Measurements from ENCODE around the gene JPH4.
A peak's percentile ranks its signal among the peaks of the same experiment; 100 is the strongest.

Gene JPH4

DNA sequence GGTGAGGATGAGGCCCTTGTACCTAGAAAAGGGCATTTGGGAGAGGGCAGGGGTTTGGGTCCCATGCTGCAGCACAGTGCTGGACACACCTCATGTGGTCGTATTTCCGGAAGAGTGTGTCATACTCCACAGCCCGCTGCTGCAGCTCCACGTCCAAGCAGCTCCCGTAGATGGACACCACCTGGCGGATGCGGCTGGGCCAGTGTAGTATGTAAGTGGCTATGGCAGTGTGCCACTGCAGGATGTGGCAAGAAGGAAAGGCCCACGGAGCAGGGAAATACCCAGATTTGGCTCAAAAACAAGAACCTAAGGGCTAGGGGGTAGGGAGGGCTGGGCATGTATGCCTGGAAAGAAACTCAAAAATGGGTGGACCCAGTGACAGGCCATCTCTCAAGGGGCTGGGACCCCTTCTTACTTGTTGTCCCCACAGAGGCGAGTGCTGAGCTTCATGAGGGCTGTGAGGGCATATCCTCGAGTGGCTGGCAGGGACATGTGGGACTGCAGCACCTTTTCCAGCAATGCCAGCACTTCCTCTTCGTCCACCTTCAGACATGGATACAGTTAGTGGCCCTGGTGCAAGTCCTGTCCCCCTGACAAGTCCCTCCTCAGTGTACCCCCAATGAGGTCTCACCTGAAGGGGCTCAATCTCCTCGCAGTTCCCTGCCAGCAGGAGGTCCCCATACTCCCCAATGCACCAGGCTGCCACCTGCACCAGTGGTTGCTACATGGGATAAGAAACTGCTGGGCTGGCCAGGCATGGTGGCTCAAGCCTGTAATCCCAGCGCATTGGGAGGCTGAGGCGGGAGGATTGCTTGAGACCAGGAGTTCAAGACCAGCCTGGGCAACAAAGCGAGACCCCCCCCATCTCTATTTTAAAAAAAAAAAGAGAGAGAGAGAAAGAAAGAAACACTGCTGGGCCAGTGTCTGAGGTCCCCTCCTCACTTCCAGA, 16.4 kb downstream of the JPH4 start:
- DNase-seq, result no peak

DNA sequence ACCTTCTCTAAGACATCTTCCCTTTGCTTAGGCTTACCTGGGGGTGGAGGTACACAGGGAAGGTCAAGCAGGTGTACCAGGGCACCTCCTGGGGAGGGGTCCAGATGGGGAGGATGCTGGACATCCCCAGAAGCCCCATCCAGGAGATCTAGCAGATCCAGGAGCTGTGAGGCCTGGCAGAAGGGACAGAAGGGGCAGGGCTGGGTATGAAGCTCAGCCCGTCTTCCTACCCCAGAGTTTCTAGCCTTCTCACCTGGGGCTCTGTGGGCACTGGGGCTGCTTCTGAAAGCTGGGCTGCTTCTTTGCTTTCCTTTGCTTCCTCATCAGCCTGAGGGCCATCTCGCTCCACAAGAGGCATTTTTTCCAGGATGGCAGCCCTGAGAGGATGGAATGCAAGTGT, 17.3 kb downstream of the JPH4 start:
- no peak for DNase-seq

DNA sequence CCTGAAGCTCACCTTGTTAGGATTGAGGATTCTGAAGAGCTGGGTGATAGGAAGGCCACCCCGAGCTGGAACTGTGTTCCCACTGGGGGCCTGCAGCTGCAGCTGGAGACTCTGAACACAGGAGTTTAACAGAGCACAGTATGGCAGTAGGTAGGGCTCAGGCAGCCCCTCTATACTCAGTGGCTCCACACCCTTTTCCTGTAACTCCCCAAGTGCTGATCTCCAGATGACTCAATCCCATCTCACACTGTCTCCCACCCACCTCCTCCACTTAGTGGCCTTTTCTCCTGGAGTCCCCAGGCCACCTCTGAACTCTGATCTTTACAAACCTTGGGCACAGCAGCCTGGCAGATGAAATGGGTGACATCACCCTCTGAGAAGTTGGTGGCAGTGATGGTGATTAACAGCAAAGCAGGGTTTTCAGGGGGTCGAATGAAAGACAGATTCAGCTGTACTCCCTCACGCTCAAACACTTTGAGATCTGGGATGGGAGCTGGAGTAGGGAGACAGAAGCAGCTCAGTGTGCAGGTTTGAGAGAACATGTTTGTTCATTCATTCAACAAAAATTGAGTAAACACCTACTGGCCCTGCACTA, 18.6 kb downstream of the JPH4 start:
- no peak for DNase-seq

DNA sequence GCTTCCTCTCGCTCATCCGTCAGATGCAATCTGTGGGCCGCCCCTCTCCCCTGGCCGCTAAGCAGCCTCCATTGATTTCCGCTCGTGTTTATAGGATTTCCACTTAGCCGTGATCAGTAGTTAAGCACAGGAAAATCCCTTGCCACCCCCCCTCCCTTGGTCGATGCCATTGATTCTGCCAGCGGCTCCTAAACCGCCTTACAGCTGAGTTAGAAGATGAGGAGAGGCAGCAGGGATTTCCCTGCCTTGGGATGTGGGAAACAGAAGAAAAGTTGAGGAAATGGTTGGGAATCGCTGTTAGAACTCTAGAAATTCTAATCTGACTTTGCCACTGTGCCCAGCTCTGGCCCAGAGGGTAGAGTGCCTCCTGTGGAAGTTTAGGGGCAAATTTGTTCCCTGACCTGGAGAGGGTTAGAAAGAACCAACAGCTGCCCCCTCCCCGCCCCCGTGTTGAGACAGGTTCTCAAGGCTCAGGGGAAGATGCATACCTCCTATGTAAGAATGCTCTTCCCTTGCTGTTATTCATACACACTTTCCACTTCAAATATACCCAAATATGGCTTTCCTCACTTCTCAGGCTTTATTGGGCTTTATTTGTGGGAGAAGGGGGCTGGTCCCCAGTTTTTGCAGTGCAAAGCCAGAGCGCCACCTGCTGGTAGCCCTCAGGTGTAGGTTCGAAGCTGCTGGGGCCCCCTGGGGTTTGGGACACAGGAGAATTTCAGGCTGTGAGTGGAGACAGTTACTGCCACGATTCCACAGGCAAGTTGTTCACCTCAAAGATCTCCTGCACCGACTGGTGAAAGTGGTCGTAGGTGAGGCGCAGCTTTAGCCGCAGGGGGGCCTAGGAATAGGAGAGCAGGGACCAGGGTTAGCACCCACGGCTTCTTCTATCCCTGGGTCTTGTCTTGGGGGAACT, 19.3 kb downstream of the JPH4 start:
- DNase-seq, result no peak

DNA sequence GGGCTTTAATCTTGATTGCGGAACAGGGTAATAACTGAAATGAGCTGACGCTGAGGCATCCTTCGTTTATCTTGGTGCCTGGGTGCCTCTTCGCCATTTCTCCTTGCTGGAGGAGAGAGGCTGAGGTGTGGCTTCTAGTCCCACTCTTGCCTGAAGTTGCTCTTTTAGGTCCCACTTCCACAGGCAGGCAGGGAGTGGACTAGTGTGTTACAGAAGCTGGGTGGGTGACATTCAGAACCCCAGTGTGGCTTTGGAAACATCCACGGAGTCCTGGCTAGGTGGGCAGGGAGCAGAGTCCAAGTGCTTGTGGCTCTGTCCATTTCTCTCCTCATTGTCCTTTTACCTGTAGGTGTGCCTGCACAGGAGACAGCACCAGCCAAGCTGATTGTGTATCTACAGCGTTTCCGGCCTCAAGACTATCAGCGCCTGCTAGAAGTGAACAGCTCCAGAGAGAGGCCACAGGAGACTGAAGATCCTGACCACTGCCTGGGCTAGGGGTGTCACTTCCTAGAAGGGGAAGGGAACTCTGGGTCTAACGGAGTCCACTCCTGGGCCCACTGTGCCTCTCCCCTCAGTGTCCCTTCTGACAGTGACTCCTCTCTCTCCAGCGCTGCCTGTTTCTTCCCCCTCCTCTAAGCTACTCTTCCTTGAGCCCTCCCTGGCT, 20.1 kb downstream of the JPH4 start:
- no peak for DNase-seq

DNA sequence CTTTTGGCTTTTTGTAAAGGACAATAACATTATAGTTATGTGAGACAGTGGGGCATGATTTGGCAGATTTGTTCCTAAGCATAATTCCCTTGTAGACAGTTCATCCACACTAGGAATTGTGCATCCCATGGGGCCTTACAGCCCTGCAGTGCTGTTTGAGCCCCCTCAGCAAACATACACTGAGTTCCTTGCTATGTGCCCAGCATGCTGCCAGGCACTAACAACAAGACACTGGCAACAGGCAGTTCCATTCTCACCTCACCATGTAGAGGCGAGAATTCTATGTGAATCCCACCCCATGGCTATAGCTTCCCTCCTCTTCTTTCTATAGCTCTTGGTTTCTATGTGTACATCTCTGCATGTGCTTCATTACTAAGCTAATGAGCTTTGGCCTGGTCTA, 20.6 kb downstream of the JPH4 start:
- no peak for DNase-seq

DNA sequence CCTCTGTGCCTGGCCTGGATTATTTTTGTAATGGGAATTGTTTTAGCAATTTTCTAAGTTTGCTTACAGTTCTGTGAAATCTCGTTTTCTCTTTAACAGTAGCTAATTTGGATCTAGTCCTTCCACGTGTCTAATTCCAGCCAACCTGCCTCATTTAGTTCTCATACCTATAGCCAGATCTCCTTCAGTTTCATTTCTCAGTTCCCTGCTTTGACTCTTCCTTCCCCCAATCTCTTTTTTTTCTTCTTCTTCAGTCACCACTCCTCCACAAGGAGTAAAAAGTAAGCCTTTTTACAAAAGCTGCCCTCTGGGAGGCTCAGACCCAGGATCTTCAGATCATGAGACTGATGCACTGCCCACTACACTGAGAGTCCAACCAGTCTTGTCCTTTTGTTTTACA, 21.1 kb downstream of the JPH4 start:
- no peak for DNase-seq

DNA sequence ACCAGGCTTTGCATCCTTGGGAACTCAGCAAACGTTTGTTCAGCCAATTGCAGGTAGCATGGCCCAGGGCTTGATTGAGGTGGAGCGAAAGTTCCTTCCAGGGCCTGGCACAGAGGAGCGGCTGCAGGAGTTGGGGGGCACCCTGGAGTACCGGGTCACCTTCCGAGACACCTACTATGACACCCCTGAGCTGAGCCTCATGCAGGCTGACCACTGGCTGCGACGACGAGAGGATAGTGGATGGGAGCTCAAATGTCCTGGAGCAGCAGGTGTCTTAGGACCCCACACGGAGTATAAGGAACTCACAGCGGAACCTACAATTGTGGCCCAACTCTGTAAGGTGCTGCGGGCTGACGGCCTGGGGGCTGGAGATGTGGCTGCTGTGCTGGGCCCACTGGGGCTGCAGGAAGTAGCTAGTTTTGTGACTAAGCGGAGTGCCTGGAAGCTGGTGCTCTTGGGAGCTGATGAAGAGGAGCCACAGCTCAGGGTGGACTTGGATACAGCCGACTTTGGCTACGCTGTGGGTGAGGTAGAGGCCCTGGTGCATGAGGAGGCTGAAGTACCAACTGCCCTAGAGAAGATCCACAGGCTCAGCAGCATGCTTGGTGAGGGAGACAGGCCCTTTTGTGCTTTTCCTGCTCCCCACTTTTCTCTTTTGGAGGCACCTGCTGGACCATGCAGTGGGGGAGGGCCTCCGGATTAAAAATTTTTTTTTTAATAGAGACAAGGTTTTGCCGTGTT, 21.7 kb downstream of the JPH4 start:
- DNase-seq, result no peak

DNA sequence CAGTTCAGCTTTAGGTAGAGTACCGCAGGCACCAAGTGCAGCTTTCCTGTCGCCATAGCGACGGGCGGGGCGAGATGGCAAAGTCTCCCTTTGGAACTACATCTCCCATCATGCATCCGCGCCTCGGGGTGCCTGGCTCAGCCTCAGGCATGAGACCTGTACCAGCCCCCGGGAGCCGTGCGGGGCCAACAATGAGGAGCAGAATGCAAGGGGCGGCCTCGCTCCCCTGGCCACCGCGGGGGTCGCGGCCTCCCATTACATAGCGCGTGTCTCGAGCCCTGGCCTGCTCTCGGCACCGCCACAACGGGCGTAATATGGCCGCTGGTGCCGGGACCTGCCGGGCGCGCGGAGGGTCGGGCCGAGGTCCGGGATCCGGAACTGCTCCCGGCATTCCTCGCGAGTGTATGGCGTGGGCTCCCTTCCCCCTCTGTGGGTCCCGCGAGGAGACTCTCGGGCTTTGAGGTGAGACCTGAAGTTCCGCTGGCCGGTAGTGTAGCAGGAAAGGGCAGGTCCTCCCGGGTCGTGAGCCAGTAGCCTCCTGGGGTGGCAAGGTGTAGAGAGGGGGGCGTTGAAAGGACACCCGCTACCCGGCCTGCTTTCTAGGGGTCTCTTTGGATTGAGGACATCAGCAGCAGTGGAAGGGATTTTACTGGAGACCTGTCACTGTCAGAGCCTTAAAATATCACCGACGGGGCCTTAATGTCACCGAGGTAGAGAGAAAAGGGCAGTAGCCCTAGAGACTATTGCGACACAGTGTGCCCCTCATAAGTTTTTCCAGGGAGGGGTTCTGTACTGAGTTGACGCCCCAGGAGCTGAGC, 22.5 kb downstream of the JPH4 start, which contains the start of gene THTPA:
THTPA (plus strand) TSS at position 390 of the 818 bp plus-strand sequence. CDS start 487 bp downstream, outside the sequence.
- peak; percentile 92 for DNase-seq

DNA sequence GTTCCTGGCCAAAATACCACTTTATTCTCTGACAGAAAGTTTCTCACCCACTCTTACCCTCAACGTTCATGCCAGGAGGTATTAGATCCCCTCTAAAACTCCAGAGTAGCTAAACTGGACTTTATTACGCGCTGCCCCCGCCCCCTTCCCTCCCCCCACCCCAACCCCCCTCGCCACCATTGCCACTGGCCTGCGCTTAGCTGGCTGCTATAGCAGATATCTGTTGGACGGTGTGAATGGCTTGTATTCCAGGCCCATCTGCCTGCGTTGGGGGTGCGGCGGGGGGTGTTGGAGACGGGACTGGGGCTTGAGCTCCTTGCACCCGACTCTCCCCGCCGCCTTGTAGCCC, 23.1 kb downstream of the JPH4 start:
- DNase-seq, result no peak

DNA sequence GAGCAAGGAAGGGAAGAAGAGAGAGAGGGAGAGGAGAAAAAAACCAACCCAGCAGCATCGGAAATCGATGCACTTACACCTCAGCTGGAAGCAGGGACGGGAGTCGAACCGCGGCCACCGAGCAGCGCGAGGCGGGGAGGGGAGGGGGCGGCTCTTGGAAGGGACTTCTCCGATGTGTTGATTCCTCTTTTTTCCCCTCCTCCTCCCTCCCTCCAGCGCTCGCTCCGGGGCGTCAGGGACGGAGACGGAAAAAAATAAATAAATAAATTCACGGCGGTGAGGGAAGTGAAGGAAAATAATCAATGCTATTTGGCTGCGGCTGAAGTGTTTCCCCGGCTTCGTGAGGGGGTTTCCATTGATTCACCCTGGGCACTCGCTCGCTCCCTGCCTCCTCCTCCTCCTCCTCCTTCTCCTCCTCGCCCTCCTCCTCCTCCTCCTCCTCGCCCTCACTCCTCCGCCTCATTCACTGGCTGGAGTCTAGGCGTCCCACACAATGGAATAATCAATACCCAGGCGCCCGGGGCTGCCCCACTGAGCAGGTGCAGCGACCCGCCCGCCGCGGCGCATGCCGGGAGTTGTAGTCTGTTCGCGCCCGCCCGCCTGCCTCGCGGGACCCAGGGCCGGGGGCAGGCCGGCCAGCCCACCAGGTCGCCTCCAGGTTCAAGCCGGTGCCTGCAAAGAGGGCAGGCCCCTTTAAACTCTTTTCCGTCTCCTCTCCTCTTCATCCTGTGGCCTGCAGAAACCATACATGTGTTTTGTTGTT, 27.1 kb downstream of the JPH4 start, which contains the start of gene ZFHX2:
ZFHX2 (minus strand) TSS at position 500 of the 763 bp plus-strand sequence. CDS start 16,440 bp downstream, outside the sequence.
- DNase-seq, result peak; percentile 79

DNA sequence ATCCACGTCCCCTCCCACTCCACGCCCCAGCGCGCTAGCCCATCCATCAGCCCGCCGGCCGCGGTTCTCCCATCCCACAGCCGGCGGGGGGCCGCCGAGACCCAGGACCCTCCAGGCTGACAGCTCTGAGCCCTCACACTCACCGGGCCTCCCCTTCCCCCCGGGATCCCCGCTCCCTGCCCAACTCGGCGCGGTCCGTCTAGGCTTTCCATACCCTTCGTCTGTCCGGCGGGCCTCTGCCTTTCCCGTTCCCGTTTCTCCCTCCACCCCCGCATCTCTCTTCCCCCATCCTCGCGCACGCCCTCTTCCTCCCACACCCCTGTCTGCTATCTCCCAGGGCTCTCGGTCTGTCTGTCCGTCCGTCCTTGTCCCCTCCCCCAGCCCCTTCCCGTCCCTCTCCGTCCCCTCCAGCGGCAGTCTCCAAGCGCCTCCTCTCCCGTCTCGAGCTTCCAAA, 27.8 kb downstream of the JPH4 start:
- no peak for DNase-seq

DNA sequence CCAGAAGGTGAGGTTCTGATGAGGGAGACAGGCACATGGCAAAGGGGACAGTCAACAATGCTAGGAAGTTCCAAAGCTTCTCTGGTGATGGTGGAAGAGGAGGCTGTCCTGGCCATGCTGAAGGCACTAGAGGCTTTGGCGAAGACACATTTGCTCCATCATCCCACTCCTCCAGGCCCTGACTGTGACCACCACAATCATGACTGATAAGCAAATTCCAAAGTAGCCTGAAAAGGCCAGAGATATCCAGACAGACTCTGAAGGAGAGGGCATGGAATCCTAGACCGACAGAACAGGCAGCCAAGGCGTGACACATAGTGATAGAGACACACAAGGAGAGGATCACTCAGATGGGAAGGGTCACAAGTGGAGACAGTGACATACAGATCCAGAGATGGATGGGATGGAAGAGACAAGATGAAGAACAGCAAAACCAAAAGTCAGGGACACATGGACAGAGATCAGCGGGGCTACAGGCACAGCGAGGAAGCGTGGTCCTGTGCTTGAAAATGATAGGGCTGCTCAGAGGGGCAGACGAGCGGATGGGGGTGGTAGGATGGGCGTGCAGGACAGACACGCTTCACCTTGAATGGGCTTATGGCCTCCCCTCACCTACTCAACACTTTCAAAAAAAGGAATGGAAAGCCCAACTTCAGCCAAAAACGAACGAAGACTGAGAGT, 28.3 kb downstream of the JPH4 start:
- DNase-seq, result peak; percentile 23

DNA sequence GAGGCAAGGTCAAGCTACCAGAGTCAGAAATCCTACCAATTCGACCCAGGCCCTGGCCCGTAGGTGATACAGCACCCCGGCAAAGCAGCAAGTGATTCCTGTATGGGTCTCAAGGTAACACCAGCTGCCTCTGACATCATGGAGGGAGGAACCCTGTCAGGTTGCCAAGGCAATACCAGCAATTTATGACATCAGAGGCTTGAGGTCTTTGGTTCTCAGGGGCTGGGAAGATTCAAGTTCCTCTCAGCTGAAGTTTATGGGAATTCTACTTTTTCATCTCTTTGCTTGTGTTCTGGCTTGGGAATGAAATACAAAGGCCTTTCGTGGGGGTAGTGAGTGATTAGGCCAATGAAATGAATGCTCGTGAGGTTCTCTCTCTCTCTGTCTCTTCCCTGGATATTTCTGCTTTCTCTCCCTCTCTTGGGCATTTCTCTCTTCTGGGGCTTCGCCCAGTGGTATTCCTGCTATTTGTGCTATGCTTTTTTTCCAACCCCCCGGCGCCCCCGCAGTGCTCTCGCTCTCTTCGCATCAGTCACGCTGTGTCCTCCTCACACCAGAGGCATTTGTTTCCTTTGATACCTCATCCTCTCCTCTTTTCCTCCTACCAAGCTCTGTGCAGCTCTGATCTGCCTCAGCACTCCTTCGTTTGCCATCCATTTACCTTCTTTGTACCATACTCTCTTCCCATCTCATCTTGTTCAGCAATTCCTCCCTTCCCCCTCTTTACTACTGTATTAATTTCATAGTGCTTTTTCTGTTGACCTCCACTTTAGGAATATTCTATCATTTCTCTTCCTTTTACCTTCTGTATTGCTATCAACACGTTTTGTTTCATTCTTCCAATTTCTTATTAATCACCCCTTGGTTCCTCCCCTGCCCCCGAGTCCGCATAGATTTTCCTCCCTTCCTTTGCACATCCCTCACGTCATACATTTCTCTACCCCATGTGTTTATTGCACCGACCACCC, 30.0 kb downstream of the JPH4 start:
- DNase-seq, result peak; percentile 14

DNA sequence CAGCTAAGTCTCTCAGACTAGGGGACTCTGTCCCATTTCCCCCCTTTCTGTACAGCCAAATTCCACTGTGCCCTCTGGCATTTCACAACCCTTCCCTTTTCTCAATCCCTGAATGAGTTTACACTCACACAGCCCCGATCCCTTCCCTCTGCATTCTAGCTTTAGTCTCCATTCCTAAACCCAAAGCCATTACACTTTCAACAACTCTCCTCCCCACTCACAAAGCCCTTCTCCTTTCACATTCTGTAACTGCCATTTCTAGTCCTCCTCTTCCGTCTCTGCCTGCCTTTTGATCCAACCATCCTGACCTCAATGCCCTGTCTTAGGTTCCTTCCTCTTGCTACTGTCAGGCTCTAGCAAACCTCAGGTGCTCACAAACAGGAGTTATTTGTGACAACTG, 30.7 kb downstream of the JPH4 start:
- DNase-seq, result no peak

DNA sequence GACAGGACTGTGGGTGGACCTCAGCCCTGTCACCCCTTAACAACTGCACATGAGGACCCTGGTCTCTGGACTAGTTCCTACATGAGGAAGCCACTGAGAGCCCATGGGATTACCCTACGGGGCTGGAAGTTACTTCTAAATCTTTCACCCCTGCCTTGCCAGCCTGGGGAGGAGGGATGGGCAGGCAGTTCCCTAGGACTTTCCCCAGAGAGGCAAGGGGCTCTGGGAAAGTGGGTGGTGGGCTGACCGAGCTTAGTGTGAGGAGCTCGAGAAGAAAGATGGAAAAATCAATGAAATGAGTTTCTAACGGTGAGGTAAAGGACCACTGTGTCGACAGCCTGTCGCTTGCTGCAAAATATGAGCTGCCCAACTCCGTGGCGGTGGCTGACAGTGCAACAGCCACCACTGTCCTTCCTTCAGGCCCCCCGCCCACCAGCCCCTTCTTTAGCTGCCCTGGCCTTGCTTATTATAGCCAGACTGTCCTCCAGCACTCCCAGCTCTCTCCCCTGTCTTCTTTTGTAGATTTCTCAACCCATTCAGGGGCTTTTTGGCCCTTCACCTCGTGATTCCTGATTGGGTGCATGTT, 32.0 kb downstream of the JPH4 start:
- no peak for DNase-seq

DNA sequence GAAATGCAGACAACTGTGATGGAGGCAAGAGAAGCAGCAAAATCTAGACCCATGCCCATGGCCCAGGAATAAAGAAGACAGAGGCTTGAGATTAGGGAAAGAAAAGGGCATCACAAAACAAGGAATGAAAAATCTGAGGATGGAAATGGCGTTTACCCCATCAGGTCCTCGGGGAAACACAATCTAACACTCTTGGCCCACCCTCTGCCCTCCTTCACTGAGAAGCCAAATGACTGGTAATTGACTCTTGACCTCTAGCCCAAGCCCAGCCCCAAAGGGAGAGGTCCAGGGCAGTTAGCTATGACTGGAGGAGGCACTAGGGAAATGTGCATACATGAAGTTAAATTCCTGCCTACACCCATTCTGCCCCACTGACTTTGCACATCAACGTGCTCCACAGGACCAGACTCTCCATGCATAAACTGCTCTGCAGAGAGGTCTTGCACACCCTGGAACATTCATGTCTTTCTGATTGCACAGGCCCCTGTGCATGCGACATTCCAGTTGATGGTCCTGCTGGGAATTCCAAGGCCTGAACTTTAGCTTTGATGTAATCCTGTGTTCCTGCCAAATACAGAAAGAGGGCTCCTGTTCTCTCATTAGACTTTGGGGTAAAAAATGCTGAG, 32.7 kb downstream of the JPH4 start:
- no peak for DNase-seq

Measured in left hindlimb (tissue), 1 donor.